DMS53 (cell line): ENCODE results near the gene SPEF1.

Experiments
- DNase-seq: peaks from one replicate; lab custom pipeline; 2025; lab: John Stamatoyannopoulos, UW

Gene SPEF1

DNA sequence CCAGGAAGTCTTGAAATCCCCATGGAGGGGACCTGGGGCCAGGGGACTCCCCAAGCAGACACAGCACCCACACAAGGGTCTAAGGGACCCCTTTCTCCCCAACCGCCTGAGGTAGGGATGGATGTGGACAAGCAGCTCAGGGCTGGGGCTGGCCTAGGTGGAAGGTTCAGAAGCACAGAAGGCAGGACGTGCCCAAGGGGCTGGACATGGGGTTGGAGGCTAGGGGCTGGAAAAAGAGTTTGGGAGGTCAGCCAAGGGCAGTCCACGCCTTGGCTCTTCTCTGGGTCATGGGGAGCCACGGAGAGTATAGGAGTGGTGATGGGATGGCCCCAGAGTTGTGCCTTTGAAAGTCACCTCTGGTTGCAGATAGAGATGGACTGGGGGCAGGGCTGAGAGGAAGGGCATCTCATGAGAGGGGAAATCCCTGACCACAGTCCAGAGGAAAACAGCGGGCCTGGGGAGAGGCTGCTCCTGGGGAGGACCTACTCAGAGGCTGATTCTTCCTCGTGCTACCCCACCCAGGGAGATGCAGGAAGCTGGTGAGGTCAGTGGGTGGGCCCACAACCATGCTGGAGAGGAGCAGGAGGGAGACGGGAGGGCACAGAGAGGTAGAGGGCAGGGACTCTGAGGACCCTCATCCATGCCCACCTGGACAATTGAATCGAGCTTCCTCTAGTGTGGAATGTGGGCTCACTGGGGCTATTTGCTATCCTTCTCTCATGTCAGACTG lies 51.3 kb downstream of the SPEF1 start:
- DNase-seq: no peak

DNA sequence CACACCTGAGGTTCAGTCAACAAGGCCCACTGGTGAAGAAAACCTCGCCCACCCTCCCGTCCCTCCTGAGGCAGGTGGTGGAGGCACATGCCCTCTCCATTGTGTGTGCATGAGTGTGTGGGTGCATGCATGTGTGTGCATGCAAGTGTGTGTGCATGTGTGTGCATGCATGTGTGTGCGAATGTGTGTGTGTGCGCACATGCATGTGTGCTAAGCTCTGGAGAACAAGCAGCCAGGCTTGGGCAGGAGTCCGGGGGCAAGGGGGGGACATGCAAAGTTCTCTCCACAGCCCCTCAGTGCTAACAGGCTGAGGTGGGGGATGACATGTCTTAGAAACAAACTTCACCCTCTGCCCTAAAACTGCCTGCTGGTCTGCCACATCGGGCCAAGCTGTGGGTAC lies 51.9 kb downstream of the SPEF1 start:
- DNase-seq: no peak

DNA sequence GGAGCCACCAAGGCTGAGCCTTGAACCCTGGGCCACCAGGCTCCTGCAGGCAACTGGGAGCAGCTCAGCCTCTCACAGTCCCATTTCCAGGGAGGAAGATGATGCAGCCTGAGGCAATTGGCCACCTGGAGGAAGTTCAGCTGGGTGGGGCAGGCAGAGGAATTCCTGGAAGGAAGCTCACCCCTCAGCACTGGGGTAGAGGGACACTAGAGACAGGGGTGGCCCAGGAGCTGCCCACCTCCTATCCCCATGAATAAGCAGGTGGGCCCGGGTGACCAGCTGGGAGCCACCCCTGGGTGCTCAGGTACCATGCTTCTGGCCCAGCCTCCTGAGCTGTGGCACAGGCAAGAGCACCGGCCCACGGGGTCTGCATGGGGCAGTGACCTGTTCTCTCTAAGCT lies 52.4 kb downstream of the SPEF1 start:
- DNase-seq: no peak

DNA sequence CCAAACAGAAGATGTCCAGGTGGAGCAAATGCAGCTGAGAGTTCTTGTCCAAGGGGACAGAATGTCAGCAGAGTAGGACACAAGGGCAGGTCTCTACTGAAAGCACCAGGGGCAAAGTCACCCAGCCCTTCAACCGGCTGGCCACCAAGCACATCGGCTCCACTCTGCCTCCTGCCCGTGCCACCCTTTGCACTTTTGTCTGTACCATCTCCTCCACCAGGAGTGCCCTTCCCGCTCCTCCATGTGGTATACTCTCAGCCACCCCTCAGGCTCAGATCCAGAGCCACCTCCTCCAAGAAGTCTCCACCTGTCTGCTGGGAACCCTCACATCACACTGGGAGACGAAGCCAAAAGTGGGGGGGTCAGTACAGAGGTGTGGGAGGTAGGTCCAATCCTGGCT lies 52.9 kb downstream of the SPEF1 start:
- no peak for DNase-seq
